Measurements from ENCODE around the gene PCYT2. TPM values are rescaled to one million over a fixed set of nuclear protein-coding genes. Genes with fewer than 3 reads are reported as not detected.

The PCYT2 gene
- total and polyA plus RNA-seq, 12 donors = 29.5 to 64.1 (median 47.7) TPM

- intact Hi-C loops (cut with DNase I) = loop anchor here in 1 of 10 donors (5.0 kb wide), 1 partner anchor 48 kb away; no protein-coding TSS in a partner anchor
- ATAC-seq (no peak), DNase-seq (no peak)
- TF ChIP-seq CTCF (IDR thresholded peaks at IDR 0.05) = no peak
- 59 to 66% methylated on average over 21 of the region's 21 CpGs for WGBS, 2 donors
- Histone ChIP-seq H3K4me1 (peaks cover 29 to 79% (median 53%) of the 10 kb centered on the region in 9 donors), H3K27me3 (peaks cover 0 to 15% (median 0%) of the 10 kb centered on the region in 7 donors), H3K27ac (peak overlapping the region in 5 of 10 donors; percentile 28 to 97 (median 47)), H3K36me3 (peaks cover 0 to 31% (median 10%) of the 10 kb centered on the region in 9 donors), H3K4me3 (peak overlapping the region in 1 of 10 donors; percentile 47), H3K9me3 (no peaks in the 10 kb centered on the region)
Observed at GRCh38 chr17:81924557-81925532, 13.6 kb upstream of the PCYT2 start.

GRCh38 chr17:81923302-81924260 is 12.4 kb upstream of the PCYT2 start:
- DNase-seq = peak; percentile 66 to 70
- WGBS, 2 donors = 28 to 31% methylated on average over 32 of the region's 32 CpGs
- ATAC-seq = peak; percentile 16 to 49 (median 36)
- H3K9me3 ChIP-seq = no peaks in the 10 kb centered on the region
- H3K27ac ChIP-seq = peak overlapping the region in 9 of 10 donors; percentile 3 to 97 (median 48)
- intact Hi-C loops (cut with DNase I) = loop anchor here in 1 of 10 donors (5.0 kb wide), 1 partner anchor 46 kb away; no protein-coding TSS in a partner anchor
- H3K4me3 ChIP-seq = peak overlapping the region in 8 of 10 donors; percentile 18 to 47 (median 32)
- H3K36me3 ChIP-seq = peaks cover 0 to 42% (median 10%) of the 10 kb centered on the region in 9 donors
- TF ChIP-seq CTCF (IDR thresholded peaks at IDR 0.05) = no peak
- H3K27me3 ChIP-seq = peaks cover 0 to 7% (median 0%) of the 10 kb centered on the region in 7 donors
- H3K4me1 ChIP-seq = peaks cover 29 to 86% (median 55%) of the 10 kb centered on the region in 9 donors

- no peak for DNase-seq
- Histone ChIP-seq H3K4me3 (peak overlapping the region in 8 of 10 donors; percentile 18 to 47 (median 32)), H3K9me3 (no peaks in the 10 kb centered on the region), H3K27me3 (no peaks in the 10 kb centered on the region), H3K27ac (peak overlapping the region in 9 of 10 donors; percentile 3 to 97 (median 48)), H3K4me1 (peaks cover 21 to 83% (median 53%) of the 10 kb centered on the region in 9 donors), H3K36me3 (peaks cover 0 to 42% (median 10%) of the 10 kb centered on the region in 9 donors)
- no peak for ATAC-seq
- intact Hi-C loops (cut with DNase I) = loop anchor here in 1 of 10 donors (5.0 kb wide), 1 partner anchor 45 kb away; no protein-coding TSS in a partner anchor
- 89% methylated on average over 57 to 58 of the region's 58 CpGs for WGBS, 2 donors
- TF ChIP-seq CTCF (IDR thresholded peaks at IDR 0.05) = no peak
Observed at GRCh38 chr17:81922566-81923301, 11.5 kb upstream of the PCYT2 start.

All from heart right ventricle (tissue), 16 donors.